OCI-LY1 (cell line): ENCODE data around the gene MAPK11.
A peak's percentile ranks its signal among the peaks of the same experiment; 100 is the strongest.

Experiments used
- H2AFZ ChIP-seq: fragments of 200-600 bp; sonication (generic), shearing (Covaris generic); 2 replicates; pipeline ENCODE4 v1.6.0; 2014; ENCODE audit warnings: antibody characterized with exemption, mild to moderate bottlenecking, low read length
- H3F3A ChIP-seq: fragments of 200-600 bp; sonication (generic), shearing (Covaris generic); 2 replicates; pipeline ENCODE4 v1.6.0; 2014; ENCODE audit warnings: mild to moderate bottlenecking, antibody characterized with exemption, low read length, moderate library complexity; ENCODE audit not compliant: insufficient read depth
- H3K27ac ChIP-seq: fragments of 200-600 bp; sonication (generic); 2 replicates; pipeline ENCODE4 v1.5.1; 2014; ENCODE audit warnings: low read length, mixed run types, mild to moderate bottlenecking, low read depth; ENCODE audit not compliant: poor library complexity, severe bottlenecking
- H3K27me3 ChIP-seq: fragments of 200-600 bp; sonication (generic); 2 replicates; pipeline ENCODE4 v1.6.0; 2014; ENCODE audit warnings: antibody characterized with exemption, mild to moderate bottlenecking, low read length, moderate library complexity; ENCODE audit not compliant: insufficient read depth
- H3K36me3 ChIP-seq: fragments of 200-600 bp; sonication (generic); 2 replicates; pipeline ENCODE4 v1.6.1; 2014; ENCODE audit warnings: mild to moderate bottlenecking, antibody characterized with exemption, low read length, moderate library complexity, mixed read lengths; ENCODE audit not compliant: insufficient read depth
- H3K4me1 ChIP-seq: fragments of 200-600 bp; sonication (generic); 2 replicates; pipeline ENCODE4 v1.5.1; 2014; ENCODE audit warnings: mild to moderate bottlenecking, low read length, moderate library complexity; ENCODE audit not compliant: insufficient read depth, severe bottlenecking
- H3K4me2 ChIP-seq: fragments of 200-600 bp; sonication (generic), shearing (Covaris generic); 2 replicates; pipeline ENCODE4 v1.6.1; 2014; ENCODE audit warnings: low read length
- H3K4me3 ChIP-seq: fragments of 200-600 bp; sonication (generic); 2 replicates; pipeline ENCODE4 v1.5.1; 2014; ENCODE audit warnings: low read length, low read depth, mild to moderate bottlenecking, mixed read lengths; ENCODE audit not compliant: poor library complexity, severe bottlenecking
- H3K79me2 ChIP-seq: fragments of 200-600 bp; shearing (Covaris generic); 2 replicates; pipeline ENCODE4 v1.6.1; 2016; ENCODE audit warnings: mixed run types, low read length, mixed read lengths; ENCODE audit not compliant: insufficient read depth
- H3K9ac ChIP-seq: fragments of 200-600 bp; sonication (generic), shearing (Covaris generic); 2 replicates; pipeline ENCODE4 v1.6.1; 2014; ENCODE audit warnings: mild to moderate bottlenecking, low read length, mixed read lengths
- H3K9me2 ChIP-seq: fragments of 200-600 bp; sonication (generic), shearing (Covaris generic); 2 replicates; pipeline ENCODE4 v1.6.1; 2014; ENCODE audit warnings: low read depth, mild to moderate bottlenecking, low read length, mixed read lengths
- H3K9me3 ChIP-seq: fragments of 200-600 bp; shearing (Covaris generic); 2 replicates; pipeline ENCODE4 v1.6.1; 2014; ENCODE audit warnings: low read length, mixed read lengths
- H4K20me1 ChIP-seq: fragments of 200-600 bp; sonication (generic), shearing (Covaris generic); 2 replicates; pipeline ENCODE4 v1.6.0; 2016; ENCODE audit warnings: mild to moderate bottlenecking, low read length; ENCODE audit not compliant: insufficient read depth
- EZH2 ChIP-seq: fragments of 200-600 bp; sonication (generic), shearing (Covaris generic); IDR thresholded peaks from 2 replicates; pipeline ENCODE4 v1.8.0; 2017; ENCODE audit warnings: borderline replicate concordance, mixed run types, mild to moderate bottlenecking, antibody characterized with exemption, low read length, moderate library complexity, mixed read lengths
- TF ChIP-seq, protein P1 (sequence below): fragments of 200-600 bp; sonication (generic), shearing (Covaris generic); IDR thresholded peaks from 2 replicates; pipeline ENCODE4 v1.5.1; 2017; ENCODE audit warnings: mild to moderate bottlenecking, antibody characterized with exemption, low read length, moderate library complexity, mixed read lengths

The MAPK11 gene

DNA sequence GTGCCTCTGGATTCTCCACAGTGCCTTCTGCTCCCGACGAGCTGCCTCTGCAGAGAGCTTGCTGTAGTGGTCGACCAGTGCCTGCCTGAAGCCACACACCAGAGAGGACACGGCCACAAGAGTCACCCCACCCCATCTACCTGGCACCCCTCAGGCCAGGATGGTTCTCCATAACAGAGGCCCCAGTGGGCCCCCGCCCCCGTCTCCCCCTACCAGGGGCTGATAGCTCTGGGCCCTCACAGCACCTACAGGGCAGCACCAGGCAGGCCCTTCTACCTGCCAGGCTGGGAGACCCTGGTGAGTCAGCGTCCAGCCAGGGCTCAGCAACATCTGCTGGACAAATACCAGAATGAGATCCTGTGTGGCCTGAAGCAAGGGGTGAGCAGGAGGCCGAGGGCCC is 47.7 kb downstream of the MAPK11 start:
- H3K36me3 ChIP-seq = peaks cover 87% of the 10 kb centered on the region
- H3K4me2 ChIP-seq = no peak overlapping the region
- no peak overlapping the region for H3K4me3 ChIP-seq
- no peak overlapping the region for H3K27ac ChIP-seq
- no peak for TF ChIP-seq EZH2
- TF ChIP-seq, protein P1, sequence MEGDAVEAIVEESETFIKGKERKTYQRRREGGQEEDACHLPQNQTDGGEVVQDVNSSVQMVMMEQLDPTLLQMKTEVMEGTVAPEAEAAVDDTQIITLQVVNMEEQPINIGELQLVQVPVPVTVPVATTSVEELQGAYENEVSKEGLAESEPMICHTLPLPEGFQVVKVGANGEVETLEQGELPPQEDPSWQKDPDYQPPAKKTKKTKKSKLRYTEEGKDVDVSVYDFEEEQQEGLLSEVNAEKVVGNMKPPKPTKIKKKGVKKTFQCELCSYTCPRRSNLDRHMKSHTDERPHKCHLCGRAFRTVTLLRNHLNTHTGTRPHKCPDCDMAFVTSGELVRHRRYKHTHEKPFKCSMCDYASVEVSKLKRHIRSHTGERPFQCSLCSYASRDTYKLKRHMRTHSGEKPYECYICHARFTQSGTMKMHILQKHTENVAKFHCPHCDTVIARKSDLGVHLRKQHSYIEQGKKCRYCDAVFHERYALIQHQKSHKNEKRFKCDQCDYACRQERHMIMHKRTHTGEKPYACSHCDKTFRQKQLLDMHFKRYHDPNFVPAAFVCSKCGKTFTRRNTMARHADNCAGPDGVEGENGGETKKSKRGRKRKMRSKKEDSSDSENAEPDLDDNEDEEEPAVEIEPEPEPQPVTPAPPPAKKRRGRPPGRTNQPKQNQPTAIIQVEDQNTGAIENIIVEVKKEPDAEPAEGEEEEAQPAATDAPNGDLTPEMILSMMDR = no peak
- H3K4me1 ChIP-seq = no peaks in the 10 kb centered on the region
- H3K9ac ChIP-seq = no peak overlapping the region
- no peaks in the 10 kb centered on the region for H3K9me3 ChIP-seq
- H3K9me2 ChIP-seq = no peaks in the 10 kb centered on the region
- H3K27me3 ChIP-seq = no peaks in the 10 kb centered on the region
- H3K79me2 ChIP-seq = no peaks in the 10 kb centered on the region
- H2AFZ ChIP-seq = no peak overlapping the region
- no peaks in the 10 kb centered on the region for H4K20me1 ChIP-seq
- no peaks in the 10 kb centered on the region for H3F3A ChIP-seq

DNA sequence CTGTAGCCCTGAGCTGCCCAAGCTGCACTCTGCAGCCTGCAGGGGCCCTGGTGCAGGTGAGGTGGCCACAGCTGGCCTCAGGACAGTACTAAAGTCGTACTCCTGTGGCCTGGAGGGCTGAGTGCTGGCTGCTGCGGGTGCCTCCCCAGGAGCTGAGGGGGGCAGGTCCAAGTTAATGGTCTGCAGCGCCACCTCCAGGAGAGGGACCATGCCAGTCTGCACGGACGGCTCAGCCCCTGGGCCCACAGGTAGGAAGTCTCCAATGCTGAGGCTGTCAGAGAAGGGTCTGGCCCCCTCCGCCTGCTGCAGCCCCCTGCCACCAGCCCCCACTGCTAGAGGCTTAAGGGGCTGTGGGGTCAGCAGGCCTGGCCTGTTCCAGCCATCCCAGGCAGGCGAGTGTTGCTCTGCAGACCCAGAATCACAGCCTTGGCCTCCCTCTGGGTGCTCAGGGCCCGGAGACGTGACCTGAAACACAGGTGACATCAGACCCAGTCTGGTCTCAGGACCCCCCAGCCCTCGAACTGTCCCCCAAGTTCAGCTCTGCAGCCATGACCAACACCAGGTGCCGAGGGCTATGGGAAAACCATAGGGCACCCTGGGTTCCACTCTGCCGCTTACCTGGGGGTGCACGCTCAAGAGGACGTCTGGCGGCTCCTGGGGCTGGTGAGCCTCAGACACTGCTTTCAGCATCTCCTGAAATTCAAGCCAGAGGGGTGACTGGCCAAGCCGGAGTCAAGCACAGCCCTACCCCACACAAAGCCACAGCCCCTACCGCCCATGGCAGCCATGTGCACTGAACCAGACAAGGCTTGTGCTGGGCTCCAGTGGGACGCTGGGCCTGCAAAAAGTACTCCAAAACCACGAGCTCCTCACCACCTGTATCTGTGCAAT is 48.5 kb downstream of the MAPK11 start:
- no peaks in the 10 kb centered on the region for H3F3A ChIP-seq
- H3K4me3 ChIP-seq = no peak overlapping the region
- no peak overlapping the region for H3K4me2 ChIP-seq
- H3K27me3 ChIP-seq = no peaks in the 10 kb centered on the region
- peaks cover 88% of the 10 kb centered on the region for H3K36me3 ChIP-seq
- no peak for TF ChIP-seq EZH2
- TF ChIP-seq, protein P1 = peak; percentile 48
- H3K79me2 ChIP-seq = no peaks in the 10 kb centered on the region
- no peak overlapping the region for H3K9ac ChIP-seq
- no peak overlapping the region for H2AFZ ChIP-seq
- no peaks in the 10 kb centered on the region for H4K20me1 ChIP-seq
- no peaks in the 10 kb centered on the region for H3K9me3 ChIP-seq
- no peaks in the 10 kb centered on the region for H3K4me1 ChIP-seq
- H3K27ac ChIP-seq = no peak overlapping the region
- no peaks in the 10 kb centered on the region for H3K9me2 ChIP-seq

DNA sequence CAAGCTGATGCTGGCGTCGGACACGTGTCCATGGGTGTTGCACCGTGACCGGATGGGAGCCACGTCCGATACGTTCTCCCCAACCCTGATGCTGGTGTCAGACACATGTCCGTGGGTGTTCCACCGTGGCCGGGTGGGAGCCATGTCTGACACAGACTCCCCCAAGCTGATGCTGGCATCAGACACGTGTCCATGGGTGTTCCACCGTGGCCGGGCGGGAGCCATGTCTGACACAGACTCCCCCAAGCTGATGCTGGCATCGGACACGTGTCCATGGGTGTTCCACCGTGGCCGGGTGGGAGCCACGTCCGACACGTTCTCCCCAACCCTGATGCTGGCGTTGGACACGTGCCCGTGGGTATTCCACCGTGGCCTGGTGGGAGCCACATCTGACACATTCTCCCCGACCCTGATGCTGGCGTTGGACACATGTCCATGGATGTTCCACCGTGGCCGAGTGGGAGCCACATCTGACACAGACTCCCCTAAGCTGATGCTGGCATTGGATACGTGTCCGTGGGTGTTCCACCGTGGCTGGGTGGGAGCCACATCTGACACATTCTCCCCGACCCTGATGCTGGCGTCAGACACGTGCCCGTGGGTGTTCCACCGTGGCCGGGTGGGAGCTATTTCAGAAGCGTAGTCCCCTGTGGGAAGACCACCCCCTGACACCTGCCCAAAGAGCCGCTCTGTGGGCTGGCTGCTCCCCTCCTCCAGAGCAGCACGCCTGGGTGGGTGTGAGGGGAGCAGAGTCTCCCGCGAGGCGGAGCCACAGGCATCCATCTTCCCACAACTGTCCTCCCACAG is 49.4 kb downstream of the MAPK11 start:
- H3F3A ChIP-seq = no peaks in the 10 kb centered on the region
- H3K27ac ChIP-seq = no peak overlapping the region
- H3K4me2 ChIP-seq = no peak overlapping the region
- H3K9me2 ChIP-seq = no peaks in the 10 kb centered on the region
- no peaks in the 10 kb centered on the region for H3K4me1 ChIP-seq
- H2AFZ ChIP-seq = no peak overlapping the region
- no peak overlapping the region for H3K9ac ChIP-seq
- TF ChIP-seq EZH2 = no peak
- TF ChIP-seq, protein P1 = no peak
- no peaks in the 10 kb centered on the region for H3K27me3 ChIP-seq
- no peaks in the 10 kb centered on the region for H3K9me3 ChIP-seq
- peaks cover 92% of the 10 kb centered on the region for H3K36me3 ChIP-seq
- no peak overlapping the region for H3K4me3 ChIP-seq
- H4K20me1 ChIP-seq = no peaks in the 10 kb centered on the region
- H3K79me2 ChIP-seq = no peaks in the 10 kb centered on the region
